ENCODE data around the gene TMEM255B.

The TMEM255B gene

GRCh38 chr13:113849546-113849945, 90.5 kb downstream of the TMEM255B start:
- no peak for DNase-seq (ENCODE audit: extremely low spot score)
- POLR2A ChIA-PET, result no interaction called here
- no peak for TF ChIP-seq ELF4 (IDR thresholded peaks at IDR 0.05)
- TF ChIP-seq PKNOX1 (IDR thresholded peaks at IDR 0.05), result no peak
- TF ChIP-seq TARDBP (IDR thresholded peaks at IDR 0.05), result no peak
- CTCF ChIA-PET, result no interaction called here

- POLR2A ChIA-PET, result no interaction called here
- TF ChIP-seq ELF4 (IDR thresholded peaks at IDR 0.05) (no peak), FOXK2 (IDR thresholded peaks at IDR 0.05) (no peak), CTBP1 (IDR thresholded peaks at IDR 0.05; ENCODE audit: borderline replicate concordance) (no peak), SUZ12 (IDR thresholded peaks at IDR 0.05) (no peak), FOXA1 (IDR thresholded peaks at IDR 0.05) (no peak), FOXM1 (IDR thresholded peaks at IDR 0.05; ENCODE audit: borderline replicate concordance) (no peak), ARNT (IDR thresholded peaks at IDR 0.05) (no peak), ZNF384 (IDR thresholded peaks at IDR 0.05) (no peak)
- DNase-seq (ENCODE audit: extremely low spot score), result no peak
- CTCF ChIA-PET, result no interaction called here
These were observed 91.1 kb downstream of the TMEM255B start for GRCh38 chr13:113849981-113850721.

- no peak for TF ChIP-seq ZNF384 (IDR thresholded peaks at IDR 0.05)
- TF ChIP-seq HDGF (IDR thresholded peaks at IDR 0.05; ENCODE audit: borderline replicate concordance), result no peak
- TF ChIP-seq FOXA1 (IDR thresholded peaks at IDR 0.05), result no peak
- TF ChIP-seq FOXM1 (IDR thresholded peaks at IDR 0.05; ENCODE audit: borderline replicate concordance), result no peak
- TF ChIP-seq NFRKB (IDR thresholded peaks at IDR 0.05), result no peak
- TF ChIP-seq ELF4 (IDR thresholded peaks at IDR 0.05), result no peak
- TF ChIP-seq L3MBTL2 (conservative IDR thresholded peaks at IDR 0.05), result no peak
- TF ChIP-seq SUZ12 (IDR thresholded peaks at IDR 0.05), result no peak
- TF ChIP-seq CTBP1 (IDR thresholded peaks at IDR 0.05; ENCODE audit: borderline replicate concordance), result no peak
- no peak for TF ChIP-seq LEF1 (IDR thresholded peaks at IDR 0.05; ENCODE audit: borderline replicate concordance)
- no peak for TF ChIP-seq PKNOX1 (IDR thresholded peaks at IDR 0.05)
- CTCF ChIA-PET, result no interaction called here
- no peak for DNase-seq (ENCODE audit: extremely low spot score)
- POLR2A ChIA-PET, result no interaction called here
These were observed 91.9 kb downstream of the TMEM255B start for GRCh38 chr13:113850722-113851479.

- no peak for DNase-seq (ENCODE audit: extremely low spot score)
- POLR2A ChIA-PET, result no interaction called here
These were observed 92.4 kb downstream of the TMEM255B start for GRCh38 chr13:113851480-113851803.

GRCh38 chr13:113851826-113852535, 93.0 kb downstream of the TMEM255B start:
- DNase-seq (ENCODE audit: extremely low spot score), result no peak
- CTCF ChIA-PET, result no interaction called here
- POLR2A ChIA-PET, result no interaction called here
- no peak for TF ChIP-seq ZNF384 (IDR thresholded peaks at IDR 0.05)

More at GRCh38 chr13:113851480-113851803, 92.4 kb downstream of the TMEM255B start:
- CTCF ChIA-PET, result no interaction called here
- no peak for TF ChIP-seq CTBP1 (IDR thresholded peaks at IDR 0.05; ENCODE audit: borderline replicate concordance)
- no peak for TF ChIP-seq HDGF (IDR thresholded peaks at IDR 0.05; ENCODE audit: borderline replicate concordance)
- TF ChIP-seq NFRKB (IDR thresholded peaks at IDR 0.05), result no peak
- TF ChIP-seq FOXK2 (IDR thresholded peaks at IDR 0.05), result no peak
- no peak for TF ChIP-seq ELF4 (IDR thresholded peaks at IDR 0.05)
- no peak for TF ChIP-seq ARNT (IDR thresholded peaks at IDR 0.05)
- TF ChIP-seq LEF1 (IDR thresholded peaks at IDR 0.05; ENCODE audit: borderline replicate concordance), result no peak

GRCh38 chr13:113852536-113853517, 93.8 kb downstream of the TMEM255B start:
- ChIA-PET CTCF (interaction anchor here (0.5 kb wide), 1 partner anchor 11 kb away, joined by 3 read pairs; no protein-coding TSS in a partner anchor), POLR2A (no interaction called here)
- TF ChIP-seq L3MBTL2 (conservative IDR thresholded peaks at IDR 0.05), result no peak
- TF ChIP-seq ELF4 (IDR thresholded peaks at IDR 0.05), result no peak
- TF ChIP-seq ARNT (IDR thresholded peaks at IDR 0.05), result no peak
- TF ChIP-seq PKNOX1 (IDR thresholded peaks at IDR 0.05), result no peak
- TF ChIP-seq CTBP1 (IDR thresholded peaks at IDR 0.05; ENCODE audit: borderline replicate concordance), result no peak
- TF ChIP-seq ZNF384 (IDR thresholded peaks at IDR 0.05), result no peak
- no peak for TF ChIP-seq NFRKB (IDR thresholded peaks at IDR 0.05)
- TF ChIP-seq SP1 (IDR thresholded peaks at IDR 0.05), result no peak
- TF ChIP-seq FOXA1 (IDR thresholded peaks at IDR 0.05), result no peak
- no peak for TF ChIP-seq LEF1 (IDR thresholded peaks at IDR 0.05; ENCODE audit: borderline replicate concordance)
- TF ChIP-seq FOXK2 (IDR thresholded peaks at IDR 0.05), result no peak
- no peak for TF ChIP-seq TARDBP (IDR thresholded peaks at IDR 0.05)
- no peak for TF ChIP-seq BHLHE40 (IDR thresholded peaks at IDR 0.05; ENCODE audit: borderline replicate concordance)
- no peak for TF ChIP-seq HDGF (IDR thresholded peaks at IDR 0.05; ENCODE audit: borderline replicate concordance)
- TF ChIP-seq FOXM1 (IDR thresholded peaks at IDR 0.05; ENCODE audit: borderline replicate concordance), result no peak
- DNase-seq (ENCODE audit: extremely low spot score), result no peak
